Measurements from ENCODE around the gene TRIM58. TPM values are rescaled to one million over a fixed set of nuclear protein-coding genes. Genes with fewer than 3 reads are reported as not detected.

TRIM58 gene
- total and polyA plus RNA-seq, 2 donors (not counting 1 experiment from before 2014, with no cell fraction given), result 0.50 to 3.5 TPM

GRCh38 chr1:247824023-247824422, 33.0 kb upstream of the TRIM58 start, which contains the start of gene OR14A16:
TSS of gene OR14A16 (minus strand) at chr1:247824119. CDS start at chr1:247815729, 8,390 bp downstream.
- DNase-seq (ENCODE audit: low read depth in 2 of 2), result no peak
- no peaks in the 10 kb centered on the region for H3K9me3 ChIP-seq (ENCODE audit: control insufficient read depth, insufficient read depth, low read depth, low read length)
- TF ChIP-seq CTCF (conservative IDR thresholded peaks at IDR 0.05 in 1 of 2, IDR thresholded peaks at IDR 0.05 in 1 of 2; ENCODE audit: low read depth in 1 of 2, low read length in 2 of 2) (no peak), EZH2 (IDR thresholded peaks at IDR 0.05; ENCODE audit: low read length, missing control alignments) (no peak)
- no peak within 1 kb of the TSS for H3K4me2 ChIP-seq (ENCODE audit: extremely low read depth, insufficient read depth, low read length)
- no peaks in the 10 kb centered on the region for H4K20me1 ChIP-seq (ENCODE audit: control insufficient read depth, extremely low read depth, insufficient read depth, low read length)
- no peak within 1 kb of the TSS for H3K9ac ChIP-seq (ENCODE audit: insufficient read depth, low read length)
- no peaks in the 10 kb centered on the region for H3K4me1 ChIP-seq (ENCODE audit: control insufficient read depth, extremely low read depth, insufficient read depth, low read length)
- H3K27me3 ChIP-seq (ENCODE audit: control insufficient read depth, insufficient read depth, low read length), result no peaks in the 10 kb centered on the region
- no peak within 1 kb of the TSS for H2AFZ ChIP-seq (ENCODE audit: low read length)
- H3K27ac ChIP-seq (ENCODE audit: insufficient read depth, low read length), result no peak within 1 kb of the TSS
- no peak within 1 kb of the TSS for H3K4me3 ChIP-seq (replicated peaks in 1 of 4; ENCODE audit: control extremely low read depth in 1 of 4, insufficient read depth in 1 of 4, low read depth in 3 of 4, low read length in 4 of 4)
- no peaks in the 10 kb centered on the region for H3K79me2 ChIP-seq (ENCODE audit: control insufficient read depth, insufficient read depth, low read length)
- no peaks in the 10 kb centered on the region for H3K36me3 ChIP-seq (ENCODE audit: control insufficient read depth, insufficient read depth, low read length)

GRCh38 chr1:247825362-247825761, 31.6 kb upstream of the TRIM58 start:
- Histone ChIP-seq H3K4me2 (ENCODE audit: extremely low read depth, insufficient read depth, low read length) (no peak overlapping the region), H3K4me3 (replicated peaks in 1 of 4; ENCODE audit: control extremely low read depth in 1 of 4, insufficient read depth in 1 of 4, low read depth in 3 of 4, low read length in 4 of 4) (no peak overlapping the region), H2AFZ (ENCODE audit: low read length) (no peak overlapping the region), H3K9me3 (ENCODE audit: control insufficient read depth, insufficient read depth, low read depth, low read length) (no peaks in the 10 kb centered on the region), H3K79me2 (ENCODE audit: control insufficient read depth, insufficient read depth, low read length) (no peaks in the 10 kb centered on the region), H3K4me1 (ENCODE audit: control insufficient read depth, extremely low read depth, insufficient read depth, low read length) (no peaks in the 10 kb centered on the region), H3K27me3 (ENCODE audit: control insufficient read depth, insufficient read depth, low read length) (no peaks in the 10 kb centered on the region), H3K9ac (ENCODE audit: insufficient read depth, low read length) (no peak overlapping the region), H4K20me1 (ENCODE audit: control insufficient read depth, extremely low read depth, insufficient read depth, low read length) (no peaks in the 10 kb centered on the region), H3K36me3 (ENCODE audit: control insufficient read depth, insufficient read depth, low read length) (no peaks in the 10 kb centered on the region), H3K27ac (ENCODE audit: insufficient read depth, low read length) (no peak overlapping the region)
- TF ChIP-seq EZH2 (IDR thresholded peaks at IDR 0.05; ENCODE audit: low read length, missing control alignments) (no peak), CTCF (conservative IDR thresholded peaks at IDR 0.05 in 1 of 2, IDR thresholded peaks at IDR 0.05 in 1 of 2; ENCODE audit: low read depth in 1 of 2, low read length in 2 of 2) (no peak)
- DNase-seq (ENCODE audit: low read depth in 2 of 2), result no peak

GRCh38 chr1:247829656-247830055, 27.3 kb upstream of the TRIM58 start:
- no peaks in the 10 kb centered on the region for H3K4me1 ChIP-seq (ENCODE audit: control insufficient read depth, extremely low read depth, insufficient read depth, low read length)
- no peak overlapping the region for H3K4me2 ChIP-seq (ENCODE audit: extremely low read depth, insufficient read depth, low read length)
- H4K20me1 ChIP-seq (ENCODE audit: control insufficient read depth, extremely low read depth, insufficient read depth, low read length), result no peaks in the 10 kb centered on the region
- H2AFZ ChIP-seq (ENCODE audit: low read length), result no peak overlapping the region
- no peaks in the 10 kb centered on the region for H3K79me2 ChIP-seq (ENCODE audit: control insufficient read depth, insufficient read depth, low read length)
- TF ChIP-seq EZH2 (IDR thresholded peaks at IDR 0.05; ENCODE audit: low read length, missing control alignments) (no peak), CTCF (conservative IDR thresholded peaks at IDR 0.05 in 1 of 2, IDR thresholded peaks at IDR 0.05 in 1 of 2; ENCODE audit: low read depth in 1 of 2, low read length in 2 of 2) (no peak)
- no peaks in the 10 kb centered on the region for H3K27me3 ChIP-seq (ENCODE audit: control insufficient read depth, insufficient read depth, low read length)
- H3K9ac ChIP-seq (ENCODE audit: insufficient read depth, low read length), result no peak overlapping the region
- no peaks in the 10 kb centered on the region for H3K36me3 ChIP-seq (ENCODE audit: control insufficient read depth, insufficient read depth, low read length)
- H3K27ac ChIP-seq (ENCODE audit: insufficient read depth, low read length), result no peak overlapping the region
- no peak for DNase-seq (ENCODE audit: low read depth in 2 of 2)
- H3K9me3 ChIP-seq (ENCODE audit: control insufficient read depth, insufficient read depth, low read depth, low read length), result no peaks in the 10 kb centered on the region
- no peak overlapping the region for H3K4me3 ChIP-seq (replicated peaks in 1 of 4; ENCODE audit: control extremely low read depth in 1 of 4, insufficient read depth in 1 of 4, low read depth in 3 of 4, low read length in 4 of 4)
